ENCODE results near the gene COL1A1.

COL1A1 gene

GRCh38 chr17:50170662-50171370 is 30.6 kb downstream of the COL1A1 start:
- no peak for DNase-seq

- no peak for DNase-seq
Measured at GRCh38 chr17:50169881-50170459, 31.5 kb downstream of the COL1A1 start.

- DNase-seq: peak; percentile 34 to 75
Measured at GRCh38 chr17:50169121-50169764, 32.2 kb downstream of the COL1A1 start.

- DNase-seq: no peak
Measured at GRCh38 chr17:50168319-50168718, 33.1 kb downstream of the COL1A1 start.

- DNase-seq: no peak
Measured at GRCh38 chr17:50167371-50167770, 34.1 kb downstream of the COL1A1 start.

GRCh38 chr17:50166518-50167181 is 34.8 kb downstream of the COL1A1 start:
- DNase-seq: no peak

GRCh38 chr17:50165867-50166517 is 35.4 kb downstream of the COL1A1 start, which contains the start of gene SGCA:
TSS of gene SGCA (plus strand) at chr17:50166005. CDS start at chr17:50166041, 36 bp downstream.
- DNase-seq: no peak

GRCh38 chr17:50165466-50165865 is 36.0 kb downstream of the COL1A1 start:
- DNase-seq: no peak

- DNase-seq: no peak
Measured at GRCh38 chr17:50165066-50165465, 36.4 kb downstream of the COL1A1 start.

GRCh38 chr17:50164697-50164988 is 36.8 kb downstream of the COL1A1 start:
- no peak for DNase-seq

- no peak for DNase-seq
Measured at GRCh38 chr17:50163843-50164696, 37.4 kb downstream of the COL1A1 start.

- no peak for DNase-seq
Measured at GRCh38 chr17:50162466-50163254, 38.8 kb downstream of the COL1A1 start.

GRCh38 chr17:50161911-50162288 is 39.5 kb downstream of the COL1A1 start:
- DNase-seq: no peak

GRCh38 chr17:50161023-50161910 is 40.2 kb downstream of the COL1A1 start:
- DNase-seq: peak; percentile 91 to 96

- DNase-seq: no peak
Measured at GRCh38 chr17:50157891-50158290, 43.5 kb downstream of the COL1A1 start.

- no peak for DNase-seq
Measured at GRCh38 chr17:50155115-50155819, 46.2 kb downstream of the COL1A1 start.

- no peak for DNase-seq
Measured at GRCh38 chr17:50154604-50155003, 46.8 kb downstream of the COL1A1 start.

GRCh38 chr17:50153650-50154575 is 47.5 kb downstream of the COL1A1 start:
- no peak for DNase-seq

- no peak for DNase-seq
Measured at GRCh38 chr17:50152736-50153135, 48.7 kb downstream of the COL1A1 start.

Measured in NCI-H524 (cell line).